Glutamatergic neuron (in vitro differentiated cells): ENCODE measurements around the gene MIA2. TPM values are rescaled to one million over a fixed set of nuclear protein-coding genes. Genes with fewer than 3 reads are reported as not detected.
A peak's percentile ranks its signal among the peaks of the same experiment; 100 is the strongest.

Source experiments
- DNase-seq: peaks from one replicate; pipeline ENCODE4 v3.0.0; 2022
- H3K27ac Mint-ChIP-seq: one replicate; pipeline ENCODE4 v1.8.0; 2020; ENCODE audit warnings: mild to moderate bottlenecking, mixed read lengths, inconsistent platforms; ENCODE audit not compliant: unreplicated experiment
- H3K27me3 Mint-ChIP-seq: one replicate; pipeline ENCODE4 v1.8.0; 2020; ENCODE audit warnings: mild to moderate bottlenecking, moderate library complexity, mixed read lengths, inconsistent platforms; ENCODE audit not compliant: unreplicated experiment
- H3K36me3 Mint-ChIP-seq: one replicate; pipeline ENCODE4 v1.8.0; 2020; ENCODE audit warnings: mild to moderate bottlenecking, mixed read lengths, inconsistent platforms; ENCODE audit not compliant: unreplicated experiment
- H3K4me1 Mint-ChIP-seq: one replicate; pipeline ENCODE4 v1.8.0; 2020; ENCODE audit warnings: mild to moderate bottlenecking, low read depth, mixed read lengths, inconsistent platforms; ENCODE audit not compliant: unreplicated experiment
- H3K4me3 Mint-ChIP-seq: one replicate; pipeline ENCODE4 v1.8.0; 2020; ENCODE audit warnings: mild to moderate bottlenecking, mixed read lengths, inconsistent platforms; ENCODE audit not compliant: unreplicated experiment
- H3K9me3 Mint-ChIP-seq: one replicate; pipeline ENCODE4 v1.8.0; 2020; ENCODE audit warnings: mild to moderate bottlenecking, moderate library complexity, mixed read lengths, inconsistent platforms; ENCODE audit not compliant: unreplicated experiment
- total RNA-seq: library from RNA; stranded (reverse); fragmentation: NEBNext Ultra II Directional; extraction: Animal tissue kit (Norgen Biotek cat#: 25700); gene quantifications from one replicate; pipeline ENCODE4 v1.2.1, GENCODE V29; 2021; ENCODE audit not compliant: unreplicated experiment
- TF ChIP-seq, protein P1 (sequence below): fragments of 200-600 bp; sonication (generic); IDR thresholded peaks from one replicate; pipeline ENCODE4 v1.5.0; 2021; ENCODE audit not compliant: partially characterized antibody, unreplicated experiment

MIA2 gene
- total RNA-seq, 1 donor from 2014 or later = 9.7 TPM

GRCh38 chr14:39368261-39368959, 134.7 kb downstream of the MIA2 start:
- Mint-ChIP-seq H3K27ac (no peak overlapping the region), H3K36me3 (peaks cover 13% of the 10 kb centered on the region), H3K4me1 (peaks cover 2% of the 10 kb centered on the region), H3K27me3 (peaks cover 8% of the 10 kb centered on the region), H3K4me3 (no peak overlapping the region), H3K9me3 (peaks cover 13% of the 10 kb centered on the region)
- TF ChIP-seq, protein P1, sequence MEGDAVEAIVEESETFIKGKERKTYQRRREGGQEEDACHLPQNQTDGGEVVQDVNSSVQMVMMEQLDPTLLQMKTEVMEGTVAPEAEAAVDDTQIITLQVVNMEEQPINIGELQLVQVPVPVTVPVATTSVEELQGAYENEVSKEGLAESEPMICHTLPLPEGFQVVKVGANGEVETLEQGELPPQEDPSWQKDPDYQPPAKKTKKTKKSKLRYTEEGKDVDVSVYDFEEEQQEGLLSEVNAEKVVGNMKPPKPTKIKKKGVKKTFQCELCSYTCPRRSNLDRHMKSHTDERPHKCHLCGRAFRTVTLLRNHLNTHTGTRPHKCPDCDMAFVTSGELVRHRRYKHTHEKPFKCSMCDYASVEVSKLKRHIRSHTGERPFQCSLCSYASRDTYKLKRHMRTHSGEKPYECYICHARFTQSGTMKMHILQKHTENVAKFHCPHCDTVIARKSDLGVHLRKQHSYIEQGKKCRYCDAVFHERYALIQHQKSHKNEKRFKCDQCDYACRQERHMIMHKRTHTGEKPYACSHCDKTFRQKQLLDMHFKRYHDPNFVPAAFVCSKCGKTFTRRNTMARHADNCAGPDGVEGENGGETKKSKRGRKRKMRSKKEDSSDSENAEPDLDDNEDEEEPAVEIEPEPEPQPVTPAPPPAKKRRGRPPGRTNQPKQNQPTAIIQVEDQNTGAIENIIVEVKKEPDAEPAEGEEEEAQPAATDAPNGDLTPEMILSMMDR = peak; percentile 31
- peak; percentile 58 for DNase-seq

DNA sequence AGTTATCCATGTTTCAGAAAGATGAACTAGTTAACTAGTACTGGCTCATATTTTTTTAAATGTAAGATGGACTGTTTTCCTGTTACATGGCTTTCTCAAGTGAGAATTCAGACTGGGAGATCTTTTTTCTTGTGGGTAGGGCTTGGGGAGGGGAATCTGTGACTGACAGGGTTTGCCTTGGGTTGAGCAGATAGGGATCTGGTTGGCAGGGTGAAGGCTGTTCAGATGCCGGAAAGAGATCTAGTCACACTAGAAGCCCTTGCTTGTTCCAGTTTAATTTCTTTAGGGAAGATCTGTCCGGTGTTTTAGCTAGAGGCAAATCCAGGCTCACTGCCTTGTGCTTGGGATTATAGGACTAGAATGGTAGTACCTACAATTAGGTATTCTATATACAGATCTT, 135.3 kb downstream of the MIA2 start:
- TF ChIP-seq, protein P1 = no peak
- peaks cover 9% of the 10 kb centered on the region for H3K36me3 Mint-ChIP-seq
- H3K27ac Mint-ChIP-seq = no peak overlapping the region
- H3K4me1 Mint-ChIP-seq = peaks cover 2% of the 10 kb centered on the region
- H3K4me3 Mint-ChIP-seq = no peak overlapping the region
- peaks cover 8% of the 10 kb centered on the region for H3K27me3 Mint-ChIP-seq
- H3K9me3 Mint-ChIP-seq = peaks cover 13% of the 10 kb centered on the region
- no peak for DNase-seq

GRCh38 chr14:39370415-39370814, 136.7 kb downstream of the MIA2 start:
- DNase-seq = no peak
- TF ChIP-seq, protein P1 = no peak
- H3K4me3 Mint-ChIP-seq = no peak overlapping the region
- peaks cover 8% of the 10 kb centered on the region for H3K27me3 Mint-ChIP-seq
- H3K27ac Mint-ChIP-seq = no peak overlapping the region
- H3K9me3 Mint-ChIP-seq = peaks cover 6% of the 10 kb centered on the region
- peaks cover 2% of the 10 kb centered on the region for H3K4me1 Mint-ChIP-seq
- H3K36me3 Mint-ChIP-seq = peaks cover 6% of the 10 kb centered on the region

GRCh38 chr14:39372656-39373055, 138.9 kb downstream of the MIA2 start:
- Mint-ChIP-seq H3K4me3 (no peak overlapping the region), H3K4me1 (peaks cover 2% of the 10 kb centered on the region), H3K27ac (no peak overlapping the region), H3K36me3 (no peaks in the 10 kb centered on the region), H3K27me3 (peaks cover under 1% of the 10 kb centered on the region), H3K9me3 (no peaks in the 10 kb centered on the region)
- TF ChIP-seq, protein P1 = no peak
- DNase-seq = no peak

GRCh38 chr14:39374851-39375250, 141.1 kb downstream of the MIA2 start:
- H3K36me3 Mint-ChIP-seq = no peaks in the 10 kb centered on the region
- no peaks in the 10 kb centered on the region for H3K9me3 Mint-ChIP-seq
- no peak overlapping the region for H3K4me3 Mint-ChIP-seq
- H3K27me3 Mint-ChIP-seq = no peaks in the 10 kb centered on the region
- no peaks in the 10 kb centered on the region for H3K4me1 Mint-ChIP-seq
- DNase-seq = no peak
- H3K27ac Mint-ChIP-seq = no peak overlapping the region
- TF ChIP-seq, protein P1 = no peak
